GM08714 (cell line): ENCODE data around the gene NEK10.

ENCODE experiments used
- H3K4me3 ChIP-seq: fragments of 200-500 bp; sonication (Bioruptor generic); 2 replicates; pipeline ENCODE4 v1.5.1; 2014; ENCODE audit warnings: mild to moderate bottlenecking, low read length, inconsistent platforms
- ZNF274 ChIP-seq: IDR thresholded peaks from 2 replicates; pipeline ENCODE4 v1.6.1; 2012; ENCODE audit warnings: mild to moderate bottlenecking, low read depth, low read length

Gene NEK10

GRCh38 chr3:27115352-27115751, 253.8 kb downstream of the NEK10 start:
- H3K4me3 ChIP-seq, result no peak overlapping the region
- no peak for TF ChIP-seq ZNF274

GRCh38 chr3:27114684-27115083, 254.5 kb downstream of the NEK10 start:
- H3K4me3 ChIP-seq, result no peak overlapping the region
- no peak for TF ChIP-seq ZNF274

GRCh38 chr3:27114129-27114528, 255.1 kb downstream of the NEK10 start:
- no peak overlapping the region for H3K4me3 ChIP-seq
- TF ChIP-seq ZNF274, result no peak

- TF ChIP-seq ZNF274, result no peak
- H3K4me3 ChIP-seq, result no peak overlapping the region
Observed at GRCh38 chr3:27110020-27110419, 259.2 kb downstream of the NEK10 start.

GRCh38 chr3:27108322-27108721, 260.9 kb downstream of the NEK10 start:
- no peak overlapping the region for H3K4me3 ChIP-seq
- TF ChIP-seq ZNF274, result no peak

- TF ChIP-seq ZNF274, result no peak
- no peak overlapping the region for H3K4me3 ChIP-seq
Observed at GRCh38 chr3:27105904-27106303, 263.3 kb downstream of the NEK10 start.

- TF ChIP-seq ZNF274, result no peak
- no peak overlapping the region for H3K4me3 ChIP-seq
Observed at GRCh38 chr3:27097182-27097581, 272.0 kb downstream of the NEK10 start.

GRCh38 chr3:27095553-27096222, 273.5 kb downstream of the NEK10 start:
- H3K4me3 ChIP-seq, result no peak overlapping the region
- TF ChIP-seq ZNF274, result no peak

- TF ChIP-seq ZNF274, result no peak
Observed at GRCh38 chr3:27094721-27095120, 274.5 kb downstream of the NEK10 start.

GRCh38 chr3:27093771-27094170, 275.4 kb downstream of the NEK10 start:
- no peak overlapping the region for H3K4me3 ChIP-seq
- TF ChIP-seq ZNF274, result no peak

More at GRCh38 chr3:27094721-27095120, 274.5 kb downstream of the NEK10 start:
- no peak overlapping the region for H3K4me3 ChIP-seq

GRCh38 chr3:27090275-27091041, 278.7 kb downstream of the NEK10 start:
- TF ChIP-seq ZNF274, result no peak
- H3K4me3 ChIP-seq, result no peak overlapping the region

GRCh38 chr3:27089645-27090044, 279.5 kb downstream of the NEK10 start:
- no peak for TF ChIP-seq ZNF274
- H3K4me3 ChIP-seq, result no peak overlapping the region

- TF ChIP-seq ZNF274, result no peak
Observed at GRCh38 chr3:27089068-27089467, 280.1 kb downstream of the NEK10 start.

GRCh38 chr3:27085829-27086730, 283.1 kb downstream of the NEK10 start:
- no peak overlapping the region for H3K4me3 ChIP-seq
- TF ChIP-seq ZNF274, result no peak

More at GRCh38 chr3:27089068-27089467, 280.1 kb downstream of the NEK10 start:
- H3K4me3 ChIP-seq, result no peak overlapping the region
